ENCODE results near the gene CLEC1B.

- no peak for TF ChIP-seq ZNF384 (IDR thresholded peaks at IDR 0.05)
- no peak for TF ChIP-seq FOXK2 (IDR thresholded peaks at IDR 0.05)
- TF ChIP-seq PKNOX1 (IDR thresholded peaks at IDR 0.05), result no peak
- no peak for TF ChIP-seq SP1 (IDR thresholded peaks at IDR 0.05)
- no peak for TF ChIP-seq ELF4 (IDR thresholded peaks at IDR 0.05)
- no peak for TF ChIP-seq SUZ12 (IDR thresholded peaks at IDR 0.05)
- TF ChIP-seq FOXA1 (IDR thresholded peaks at IDR 0.05), result no peak
- no peak for TF ChIP-seq TARDBP (IDR thresholded peaks at IDR 0.05)
- TF ChIP-seq FOXM1 (IDR thresholded peaks at IDR 0.05; ENCODE audit: borderline replicate concordance), result no peak
These were observed 54.5 kb downstream of the CLEC1B start for GRCh38 chr12:9944391-9944790.
